SK-N-SH (cell line): ENCODE measurements around the gene STX5. TPM values are rescaled to one million over a fixed set of nuclear protein-coding genes. Genes with fewer than 3 reads are reported as not detected.

Source experiments
- CTCF ChIA-PET: fragments of 300-600, 350-600 bp; formaldehyde crosslinking; extraction: SDS; loops from one replicate; lab custom pipeline; 2021; lab: Yijun Ruan, JAX
- POLR2A ChIA-PET: fragments of 350-600 bp; sonication (Branson Sonifier 250); formaldehyde crosslinking; extraction: SDS; loops from one replicate; lab custom pipeline; 2020; ENCODE audit warnings: antibody characterized with exemption, inconsistent platforms; lab: Yijun Ruan, JAX
- DNase-seq: peaks from one replicate; pipeline ENCODE4 v3.0.0; 2012
- H2AFZ ChIP-seq: fragments of 200-600 bp; sonication (generic); 2 replicates; pipeline ENCODE4 v1.8.1; 2016; ENCODE audit warnings: antibody characterized with exemption, mild to moderate bottlenecking, low read depth
- H3F3A ChIP-seq: fragments of 200-600 bp; sonication (generic); replicated peaks from 2 replicates; pipeline ENCODE3; 2016; ENCODE audit warnings: antibody characterized with exemption, mild to moderate bottlenecking; ENCODE audit not compliant: insufficient read depth
- H3K27ac ChIP-seq, 2 experiments: fragments of 200-500 bp in 1 of 2; fragments of 200-600 bp in 1 of 2; sonication (Bioruptor generic) in 1 of 2; sonication (generic), shearing (Covaris generic) in 1 of 2; 2 replicates each; pipeline versions ENCODE4 v1.5.1 to v1.6.1; 2014 to 2016; ENCODE audit warnings: low read depth in 2 of 2, inconsistent platforms in 1 of 2, low read length in 1 of 2, mild to moderate bottlenecking in 1 of 2, mixed read lengths in 1 of 2
- H3K27me3 ChIP-seq: fragments of 200-600 bp; sonication (generic), shearing (Covaris generic); 2 replicates; pipeline ENCODE4 v1.6.1; 2016; ENCODE audit warnings: mixed run types; ENCODE audit not compliant: insufficient read depth
- H3K36me3 ChIP-seq, 2 experiments: fragments of 200-500 bp in 1 of 2; fragments of 200-600 bp in 1 of 2; sonication (Bioruptor generic) in 1 of 2; sonication (generic) in 1 of 2; replicated peaks in 1 of 2; 2 replicates each; pipeline versions ENCODE3 to v1.5.1; 2014 to 2016; ENCODE audit warnings: low read length in 1 of 2, mild to moderate bottlenecking in 1 of 2; ENCODE audit not compliant: insufficient read depth in 2 of 2, control insufficient read depth in 1 of 2
- H3K4me1 ChIP-seq, 2 experiments: fragments of 200-500 bp in 1 of 2; fragments of 200-600 bp in 1 of 2; sonication (Bioruptor generic) in 1 of 2; sonication (generic), shearing (Covaris generic) in 1 of 2; 2 replicates each; pipeline versions ENCODE4 v1.5.1 to v1.6.1; 2014 to 2016; ENCODE audit warnings: low read depth in 1 of 2, low read length in 1 of 2, mixed run types in 1 of 2; ENCODE audit not compliant: insufficient read depth in 2 of 2, control insufficient read depth in 1 of 2
- H3K4me2 ChIP-seq: fragments of 200-600 bp; sonication (generic), shearing (Covaris generic); 2 replicates; pipeline ENCODE4 v1.6.1; 2017; ENCODE audit warnings: mixed run types
- H3K4me3 ChIP-seq, 2 experiments: fragments of 200-500 bp in 1 of 2; fragments of 200-600 bp in 1 of 2; sonication (Bioruptor generic) in 1 of 2; sonication (generic), shearing (Covaris generic) in 1 of 2; 2 replicates each; pipeline versions ENCODE4 v1.5.1 to v1.8.1; 2014 to 2016; ENCODE audit warnings: low read depth in 2 of 2, inconsistent platforms in 1 of 2, low read length in 1 of 2, mild to moderate bottlenecking in 1 of 2, mixed read lengths in 1 of 2, moderate library complexity in 1 of 2
- H3K79me2 ChIP-seq: fragments of 200-600 bp; sonication (generic); 2 replicates; pipeline ENCODE4 v1.8.1; 2017; ENCODE audit warnings: mild to moderate bottlenecking; ENCODE audit not compliant: insufficient read depth
- H3K9ac ChIP-seq: fragments of 200-600 bp; sonication (generic); 2 replicates; pipeline ENCODE4 v1.6.1; 2017; ENCODE audit warnings: mixed run types
- H3K9me2 ChIP-seq: fragments of 200-600 bp; sonication (generic); 2 replicates; pipeline ENCODE4 v1.6.1; 2017; ENCODE audit warnings: mixed run types
- H3K9me3 ChIP-seq: fragments of 200-600 bp; sonication (generic); 2 replicates; pipeline ENCODE4 v1.6.1; 2017; ENCODE audit warnings: mixed run types, mild to moderate bottlenecking, moderate library complexity
- H4K20me1 ChIP-seq: fragments of 200-600 bp; sonication (generic); 2 replicates; pipeline ENCODE4 v1.6.1; 2017; ENCODE audit warnings: mild to moderate bottlenecking, mixed run types; ENCODE audit not compliant: insufficient read depth
- CHD2 ChIP-seq: fragments of 150-350 bp; IDR thresholded peaks from 2 replicates; pipeline ENCODE4 v1.6.1; 2018; ENCODE audit warnings: low read length; ENCODE audit not compliant: partially characterized antibody
- EZH2phosphoT487 ChIP-seq: fragments of 200-600 bp; sonication (generic); IDR thresholded peaks from 2 replicates; pipeline ENCODE4 v1.6.1; 2017; ENCODE audit warnings: low read depth, mixed run types, mild to moderate bottlenecking, antibody characterized with exemption, moderate library complexity, borderline replicate concordance
- FOSL2 ChIP-seq: IDR thresholded peaks from 2 replicates; pipeline ENCODE4 v1.4.0; 2012; ENCODE audit warnings: low read depth, mild to moderate bottlenecking, moderate library complexity, borderline replicate concordance
- FOXJ3 ChIP-seq: sonication (generic); formaldehyde crosslinking; IDR thresholded peaks from 2 replicates; pipeline ENCODE4 v1.5.1; 2020; ENCODE audit warnings: mild to moderate bottlenecking, missing genetic modification reagents
- FOXM1 ChIP-seq: IDR thresholded peaks from 2 replicates; pipeline ENCODE4 v1.4.0; 2012; ENCODE audit warnings: low read depth, mild to moderate bottlenecking
- GATA2 ChIP-seq: sonication (generic); formaldehyde crosslinking; IDR thresholded peaks from 2 replicates; pipeline ENCODE4 v1.5.0; 2020; ENCODE audit warnings: mild to moderate bottlenecking, missing genetic modification reagents
- JUND ChIP-seq: IDR thresholded peaks from 2 replicates; pipeline ENCODE4 v1.4.0; 2012
- MXI1 ChIP-seq: IDR thresholded peaks from 2 replicates; pipeline ENCODE4 v1.6.1; 2012; ENCODE audit warnings: mild to moderate bottlenecking, low read depth, low read length, improper control_type of control experiment
- NFIC ChIP-seq: IDR thresholded peaks from 2 replicates; pipeline ENCODE4 v1.4.0; 2012; ENCODE audit warnings: borderline replicate concordance
- NRF1 ChIP-seq: IDR thresholded peaks from 2 replicates; pipeline ENCODE4 v1.6.1; 2012; ENCODE audit warnings: low read depth, mild to moderate bottlenecking, low read length
- POLR2AphosphoS5 ChIP-seq: IDR thresholded peaks from 2 replicates; pipeline ENCODE4 v1.6.1; 2012; ENCODE audit warnings: low read depth, low read length
- RAD21 ChIP-seq: IDR thresholded peaks from 2 replicates; pipeline ENCODE4 v1.6.1; 2012; ENCODE audit warnings: mild to moderate bottlenecking, low read length
- RFX5 ChIP-seq: IDR thresholded peaks from 2 replicates; pipeline ENCODE4 v1.6.1; 2012; ENCODE audit warnings: mild to moderate bottlenecking, improper control_type of control experiment, low read length
- TAF1 ChIP-seq: IDR thresholded peaks from 2 replicates; pipeline ENCODE4 v1.6.1; 2012; ENCODE audit warnings: low read depth, mild to moderate bottlenecking, low read length, moderate library complexity, borderline replicate concordance
- TCF12 ChIP-seq: IDR thresholded peaks from 2 replicates; pipeline ENCODE4 v1.4.0; 2012
- YY1 ChIP-seq: IDR thresholded peaks from 2 replicates; pipeline ENCODE4 v1.4.0; 2012; ENCODE audit warnings: low read depth, mild to moderate bottlenecking
- WGBS: methylation state at CpG from one replicate; pipeline ENCODE4 v1.1.6; 2017; ENCODE audit warnings: low lambda C conversion rate; 5-methylcytosine and 5-hydroxymethylcytosine counted together
- polyA plus RNA-seq, 3 experiments: library from polyadenylated mRNA; depleted of rRNA; stranded (reverse); fragments of >200 nt; gene quantifications; 2 replicates each; pipeline ENCODE4 v1.2.3, GENCODE V29; 2012
- TF ChIP-seq, protein P1 (sequence below): IDR thresholded peaks from 2 replicates; pipeline ENCODE4 v1.4.0; 2012; ENCODE audit warnings: low read depth
- TF ChIP-seq, protein P2 (sequence below): IDR thresholded peaks from 2 replicates; pipeline ENCODE4 v1.4.0; 2012; ENCODE audit warnings: low read depth, borderline replicate concordance
- TF ChIP-seq, protein P3 (sequence below): IDR thresholded peaks from 2 replicates; pipeline ENCODE4 v1.6.1; 2012; ENCODE audit warnings: mild to moderate bottlenecking, low read depth, low read length, moderate library complexity
- TF ChIP-seq, protein P4 (sequence below): IDR thresholded peaks from 2 replicates; pipeline ENCODE4 v1.4.0; 2012; ENCODE audit warnings: low read depth, borderline replicate concordance

Gene STX5
- polyA plus RNA-seq, 1 of the 3 experiments (the other 2 are of a cell fraction) = 24.2 TPM

DNA sequence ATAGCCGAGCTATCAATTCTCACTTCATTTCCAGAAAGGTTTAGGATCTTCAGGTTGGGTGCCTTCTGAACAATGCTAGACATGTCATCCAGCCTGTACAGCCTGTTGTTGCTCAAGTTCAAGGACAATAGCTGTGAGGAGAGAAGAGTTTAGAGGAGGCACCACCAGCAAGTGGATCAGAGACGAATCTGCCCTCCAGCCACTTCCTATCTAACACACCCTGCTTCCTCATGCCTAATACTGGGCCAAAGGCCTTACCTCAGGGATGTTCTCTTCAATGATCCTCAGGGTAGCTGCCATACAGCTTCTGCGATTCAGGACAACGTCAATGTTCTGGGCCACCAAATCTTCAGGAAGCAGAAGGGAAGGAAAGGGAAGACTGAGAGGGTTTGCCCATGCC is 30.8 kb downstream of the STX5 start (continued):
- TF ChIP-seq, protein P1, sequence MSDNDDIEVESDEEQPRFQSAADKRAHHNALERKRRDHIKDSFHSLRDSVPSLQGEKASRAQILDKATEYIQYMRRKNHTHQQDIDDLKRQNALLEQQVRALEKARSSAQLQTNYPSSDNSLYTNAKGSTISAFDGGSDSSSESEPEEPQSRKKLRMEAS = no peak
- TF ChIP-seq GATA2 (CRISPR knock-in tag) (no peak), TAF1 (no peak)

DNA sequence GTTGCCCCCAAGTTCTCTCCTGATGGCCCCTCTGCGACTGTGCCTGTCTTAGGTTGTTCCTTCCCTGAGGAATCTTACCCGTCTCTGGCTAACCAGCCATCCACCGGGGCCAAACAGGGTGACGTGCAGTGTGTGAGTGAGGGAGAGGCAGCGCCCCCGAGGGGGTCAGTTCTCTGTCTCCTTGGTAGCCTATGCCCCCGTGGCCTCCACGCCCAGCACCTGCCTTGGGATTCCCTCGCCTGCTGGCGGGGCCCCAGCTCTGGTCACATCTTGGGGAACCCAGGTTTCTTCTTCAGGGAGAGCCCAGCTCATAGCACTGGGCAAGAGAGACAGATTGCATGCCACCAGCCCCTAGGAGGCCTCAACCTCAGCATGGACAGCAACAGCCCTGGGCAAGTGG is 32.4 kb downstream of the STX5 start:
- Histone ChIP-seq H4K20me1 (peaks cover 12% of the 10 kb centered on the region; the same call in 1 of the 2 replicates), H3K4me2 (no peak overlapping the region)
- CTCF ChIA-PET = no interaction called here

More for the DNA sequence above, 32.4 kb downstream of the STX5 start:
- 100% methylated on average over 2 of the region's 10 CpGs for WGBS
- H3K9me2 ChIP-seq = no peaks in the 10 kb centered on the region
- H3K4me3 ChIP-seq = no peak overlapping the region
- H2AFZ ChIP-seq = no peak overlapping the region
- POLR2A ChIA-PET = no interaction called here
- H3K9me3 ChIP-seq = no peaks in the 10 kb centered on the region
- H3K9ac ChIP-seq = no peak overlapping the region
- peaks cover 34% of the 10 kb centered on the region for H3K79me2 ChIP-seq
- H3K27ac ChIP-seq = no peak overlapping the region
- DNase-seq = no peak
- peaks cover 8 to 13% of the 10 kb centered on the region in 2 experiments for H3K4me1 ChIP-seq
- peaks cover 75 to 87% of the 10 kb centered on the region in 2 experiments for H3K36me3 ChIP-seq
- TF ChIP-seq RAD21 (no peak), RFX5 (no peak), TCF12 (no peak), FOSL2 (no peak), FOXJ3 (CRISPR knock-in tag) (no peak), YY1 (no peak), GATA2 (CRISPR knock-in tag) (no peak), EZH2phosphoT487 (no peak), JUND (no peak), CHD2 (no peak), NRF1 (no peak), MXI1 (no peak), NFIC (no peak), FOXM1 (no peak), POLR2AphosphoS5 (no peak)
- TF ChIP-seq, protein P2, sequence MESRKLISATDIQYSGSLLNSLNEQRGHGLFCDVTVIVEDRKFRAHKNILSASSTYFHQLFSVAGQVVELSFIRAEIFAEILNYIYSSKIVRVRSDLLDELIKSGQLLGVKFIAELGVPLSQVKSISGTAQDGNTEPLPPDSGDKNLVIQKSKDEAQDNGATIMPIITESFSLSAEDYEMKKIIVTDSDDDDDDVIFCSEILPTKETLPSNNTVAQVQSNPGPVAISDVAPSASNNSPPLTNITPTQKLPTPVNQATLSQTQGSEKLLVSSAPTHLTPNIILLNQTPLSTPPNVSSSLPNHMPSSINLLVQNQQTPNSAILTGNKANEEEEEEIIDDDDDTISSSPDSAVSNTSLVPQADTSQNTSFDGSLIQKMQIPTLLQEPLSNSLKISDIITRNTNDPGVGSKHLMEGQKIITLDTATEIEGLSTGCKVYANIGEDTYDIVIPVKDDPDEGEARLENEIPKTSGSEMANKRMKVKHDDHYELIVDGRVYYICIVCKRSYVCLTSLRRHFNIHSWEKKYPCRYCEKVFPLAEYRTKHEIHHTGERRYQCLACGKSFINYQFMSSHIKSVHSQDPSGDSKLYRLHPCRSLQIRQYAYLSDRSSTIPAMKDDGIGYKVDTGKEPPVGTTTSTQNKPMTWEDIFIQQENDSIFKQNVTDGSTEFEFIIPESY = no peak
- TF ChIP-seq, protein P3, sequence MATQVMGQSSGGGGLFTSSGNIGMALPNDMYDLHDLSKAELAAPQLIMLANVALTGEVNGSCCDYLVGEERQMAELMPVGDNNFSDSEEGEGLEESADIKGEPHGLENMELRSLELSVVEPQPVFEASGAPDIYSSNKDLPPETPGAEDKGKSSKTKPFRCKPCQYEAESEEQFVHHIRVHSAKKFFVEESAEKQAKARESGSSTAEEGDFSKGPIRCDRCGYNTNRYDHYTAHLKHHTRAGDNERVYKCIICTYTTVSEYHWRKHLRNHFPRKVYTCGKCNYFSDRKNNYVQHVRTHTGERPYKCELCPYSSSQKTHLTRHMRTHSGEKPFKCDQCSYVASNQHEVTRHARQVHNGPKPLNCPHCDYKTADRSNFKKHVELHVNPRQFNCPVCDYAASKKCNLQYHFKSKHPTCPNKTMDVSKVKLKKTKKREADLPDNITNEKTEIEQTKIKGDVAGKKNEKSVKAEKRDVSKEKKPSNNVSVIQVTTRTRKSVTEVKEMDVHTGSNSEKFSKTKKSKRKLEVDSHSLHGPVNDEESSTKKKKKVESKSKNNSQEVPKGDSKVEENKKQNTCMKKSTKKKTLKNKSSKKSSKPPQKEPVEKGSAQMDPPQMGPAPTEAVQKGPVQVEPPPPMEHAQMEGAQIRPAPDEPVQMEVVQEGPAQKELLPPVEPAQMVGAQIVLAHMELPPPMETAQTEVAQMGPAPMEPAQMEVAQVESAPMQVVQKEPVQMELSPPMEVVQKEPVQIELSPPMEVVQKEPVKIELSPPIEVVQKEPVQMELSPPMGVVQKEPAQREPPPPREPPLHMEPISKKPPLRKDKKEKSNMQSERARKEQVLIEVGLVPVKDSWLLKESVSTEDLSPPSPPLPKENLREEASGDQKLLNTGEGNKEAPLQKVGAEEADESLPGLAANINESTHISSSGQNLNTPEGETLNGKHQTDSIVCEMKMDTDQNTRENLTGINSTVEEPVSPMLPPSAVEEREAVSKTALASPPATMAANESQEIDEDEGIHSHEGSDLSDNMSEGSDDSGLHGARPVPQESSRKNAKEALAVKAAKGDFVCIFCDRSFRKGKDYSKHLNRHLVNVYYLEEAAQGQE = no peak
- TF ChIP-seq, protein P4, sequence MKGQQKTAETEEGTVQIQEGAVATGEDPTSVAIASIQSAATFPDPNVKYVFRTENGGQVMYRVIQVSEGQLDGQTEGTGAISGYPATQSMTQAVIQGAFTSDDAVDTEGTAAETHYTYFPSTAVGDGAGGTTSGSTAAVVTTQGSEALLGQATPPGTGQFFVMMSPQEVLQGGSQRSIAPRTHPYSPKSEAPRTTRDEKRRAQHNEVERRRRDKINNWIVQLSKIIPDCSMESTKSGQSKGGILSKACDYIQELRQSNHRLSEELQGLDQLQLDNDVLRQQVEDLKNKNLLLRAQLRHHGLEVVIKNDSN = no peak
- TF ChIP-seq, protein P1 = no peak
- no peaks in the 10 kb centered on the region for H3K27me3 ChIP-seq
- H3F3A ChIP-seq = peaks cover 26% of the 10 kb centered on the region
